Measurements from ENCODE around the gene RSPO3. TPM values are rescaled to one million over a fixed set of nuclear protein-coding genes. Genes with fewer than 3 reads are reported as not detected.

The RSPO3 gene
- total and polyA plus RNA-seq, 4 donors = 1.4 to 3.5 (median 1.6) TPM

GRCh38 chr6:127146932-127147331 is 28.5 kb downstream of the RSPO3 start:
- no peaks in the 10 kb centered on the region for H3K36me3 ChIP-seq (ENCODE audit: control insufficient read depth in 4 of 4, insufficient read depth in 3 of 4, low read depth in 1 of 4, low read length in 3 of 4)
- H3K9me3 ChIP-seq (ENCODE audit: control insufficient read depth in 4 of 4, low read length in 3 of 4) = no peaks in the 10 kb centered on the region
- H3K27ac ChIP-seq (ENCODE audit: low read depth in 1 of 2, low read length in 2 of 2) = no peak overlapping the region
- H3K4me3 ChIP-seq (ENCODE audit: low read depth in 1 of 3, low read length in 3 of 3) = no peak overlapping the region
- TF ChIP-seq REST (IDR thresholded peaks at IDR 0.05) = no peak
- TF ChIP-seq FOXA2 (IDR thresholded peaks at IDR 0.05) = no peak
- no peak for TF ChIP-seq RXRA (IDR thresholded peaks at IDR 0.05)
- TF ChIP-seq ATF3 (IDR thresholded peaks at IDR 0.05) = no peak
- no peak for TF ChIP-seq ZBTB33 (IDR thresholded peaks at IDR 0.05)
- no peak for TF ChIP-seq JUND (IDR thresholded peaks at IDR 0.05)
- no peak for TF ChIP-seq CTCF (IDR thresholded peaks at IDR 0.05; ENCODE audit: low read depth, low read length, missing input control)
- TF ChIP-seq MAX (IDR thresholded peaks at IDR 0.05) = no peak
- no peak for TF ChIP-seq YY1 (IDR thresholded peaks at IDR 0.05)
- TF ChIP-seq FOXA1 (IDR thresholded peaks at IDR 0.05) = no peak
- no peak for TF ChIP-seq EGR1 (IDR thresholded peaks at IDR 0.05; ENCODE audit: low read depth in 2 of 2)
- TF ChIP-seq SP1 (IDR thresholded peaks at IDR 0.05) = no peak
- TF ChIP-seq NR2F2 (IDR thresholded peaks at IDR 0.05) = no peak
- TF ChIP-seq RAD21 (IDR thresholded peaks at IDR 0.05) = no peak
- H3K27me3 ChIP-seq (ENCODE audit: control insufficient read depth in 4 of 4, insufficient read depth in 4 of 4, low read length in 3 of 4) = no peaks in the 10 kb centered on the region
- no peak overlapping the region for H3K9ac ChIP-seq (ENCODE audit: low read depth in 1 of 2, low read length in 2 of 2)
- no peak for DNase-seq (ENCODE audit: low spot score)
- H3K4me1 ChIP-seq (ENCODE audit: control insufficient read depth in 4 of 4, insufficient read depth in 4 of 4, low read length in 3 of 4) = no peaks in the 10 kb centered on the region
- 8% methylated on average over 5 of the region's 5 CpGs for WGBS

GRCh38 chr6:127147534-127147933 is 29.1 kb downstream of the RSPO3 start:
- no peak overlapping the region for H3K4me3 ChIP-seq (ENCODE audit: low read depth in 1 of 3, low read length in 3 of 3)
- no peaks in the 10 kb centered on the region for H3K27me3 ChIP-seq (ENCODE audit: control insufficient read depth in 4 of 4, insufficient read depth in 4 of 4, low read length in 3 of 4)
- H3K9me3 ChIP-seq (ENCODE audit: control insufficient read depth in 4 of 4, low read length in 3 of 4) = no peaks in the 10 kb centered on the region
- no peak for DNase-seq (ENCODE audit: low spot score)
- 66% methylated on average over 2 of the region's 2 CpGs for WGBS
- H3K4me1 ChIP-seq (ENCODE audit: control insufficient read depth in 4 of 4, insufficient read depth in 4 of 4, low read length in 3 of 4) = no peaks in the 10 kb centered on the region
- H3K27ac ChIP-seq (ENCODE audit: low read depth in 1 of 2, low read length in 2 of 2) = no peak overlapping the region
- no peaks in the 10 kb centered on the region for H3K36me3 ChIP-seq (ENCODE audit: control insufficient read depth in 4 of 4, insufficient read depth in 3 of 4, low read depth in 1 of 4, low read length in 3 of 4)
- H3K9ac ChIP-seq (ENCODE audit: low read depth in 1 of 2, low read length in 2 of 2) = no peak overlapping the region
- TF ChIP-seq HNF4G (IDR thresholded peaks at IDR 0.05) (no peak), EGR1 (IDR thresholded peaks at IDR 0.05; ENCODE audit: low read depth in 2 of 2) (no peak), RXRA (IDR thresholded peaks at IDR 0.05) (no peak), ATF3 (IDR thresholded peaks at IDR 0.05) (no peak), GABPA (IDR thresholded peaks at IDR 0.05 in 1 of 2, conservative IDR thresholded peaks at IDR 0.05 in 1 of 2) (no peak), NR2F2 (IDR thresholded peaks at IDR 0.05) (no peak), RAD21 (IDR thresholded peaks at IDR 0.05) (no peak), TAF1 (conservative IDR thresholded peaks at IDR 0.05) (no peak), MAX (IDR thresholded peaks at IDR 0.05) (no peak), FOXA1 (IDR thresholded peaks at IDR 0.05) (no peak), ZBTB33 (IDR thresholded peaks at IDR 0.05) (no peak), SP1 (IDR thresholded peaks at IDR 0.05) (no peak), JUND (IDR thresholded peaks at IDR 0.05) (no peak), REST (IDR thresholded peaks at IDR 0.05) (no peak)
